ENCODE results near the gene MTMR6. TPM values are rescaled to one million over a fixed set of nuclear protein-coding genes. Genes with fewer than 3 reads are reported as not detected.

The MTMR6 gene
- total RNA-seq, 4 donors from 2014 or later = 19.9 to 28.4 (median 23.6) TPM

GRCh38 chr13:25225970-25226369 is 61.3 kb downstream of the MTMR6 start:
- TF ChIP-seq EP300 (IDR thresholded peaks at IDR 0.05) = no peak
- no peak for TF ChIP-seq POLR2A (IDR thresholded peaks at IDR 0.05; ENCODE audit: low read depth)
- no peak for TF ChIP-seq CTCF (IDR thresholded peaks at IDR 0.05)
- TF ChIP-seq POLR2AphosphoS5 (IDR thresholded peaks at IDR 0.05) = no peak
- intact Hi-C loops (cut with DNase I) = no loop called here
- no peaks in the 10 kb centered on the region for H3K9me3 ChIP-seq
- H3K27ac ChIP-seq (replicated peaks in 1 of 4) = no peak overlapping the region
- no peaks in the 10 kb centered on the region for H3K4me1 ChIP-seq
- DNase-seq (ENCODE audit: extremely low spot score) = no peak
- H3K4me3 ChIP-seq = no peak overlapping the region
- H3K27me3 ChIP-seq = peaks cover 0 to 47% (median 0%) of the 10 kb centered on the region in 4 donors
- no peaks in the 10 kb centered on the region for H3K36me3 ChIP-seq
- 85% methylated on average over 4 of the region's 4 CpGs for WGBS

- intact Hi-C loops (cut with DNase I) = no loop called here
- Histone ChIP-seq H3K27ac (replicated peaks in 1 of 4) (no peak overlapping the region), H3K36me3 (no peaks in the 10 kb centered on the region), H3K27me3 (peaks cover 0 to 33% (median 0%) of the 10 kb centered on the region in 4 donors), H3K4me3 (no peak overlapping the region), H3K9me3 (no peaks in the 10 kb centered on the region), H3K4me1 (no peaks in the 10 kb centered on the region)
- DNase-seq (ENCODE audit: extremely low spot score) = peak; percentile 68
- WGBS = 91% methylated on average over 7 of the region's 9 CpGs
- TF ChIP-seq EP300 (IDR thresholded peaks at IDR 0.05) (no peak), POLR2AphosphoS5 (IDR thresholded peaks at IDR 0.05) (no peak)
These were observed 63.1 kb downstream of the MTMR6 start for GRCh38 chr13:25224151-25224550.

GRCh38 chr13:25222740-25223139 is 64.5 kb downstream of the MTMR6 start:
- H3K27ac ChIP-seq (replicated peaks in 1 of 4) = no peak overlapping the region
- H3K4me1 ChIP-seq = no peaks in the 10 kb centered on the region
- H3K27me3 ChIP-seq = peaks cover 0 to 23% (median 0%) of the 10 kb centered on the region in 4 donors
- H3K9me3 ChIP-seq = no peaks in the 10 kb centered on the region
- no peak overlapping the region for H3K4me3 ChIP-seq
- DNase-seq (ENCODE audit: extremely low spot score) = no peak
- 77% methylated on average over 9 of the region's 9 CpGs for WGBS
- intact Hi-C loops (cut with DNase I) = no loop called here
- TF ChIP-seq POLR2AphosphoS5 (IDR thresholded peaks at IDR 0.05) = no peak
- TF ChIP-seq CTCF (IDR thresholded peaks at IDR 0.05) = no peak
- no peak for TF ChIP-seq POLR2A (IDR thresholded peaks at IDR 0.05; ENCODE audit: low read depth)
- no peak for TF ChIP-seq EP300 (IDR thresholded peaks at IDR 0.05)
- no peaks in the 10 kb centered on the region for H3K36me3 ChIP-seq

GRCh38 chr13:25218019-25218418 is 69.3 kb downstream of the MTMR6 start:
- WGBS = 76% methylated on average over 4 of the region's 5 CpGs
- no peaks in the 10 kb centered on the region for H3K9me3 ChIP-seq
- no peak for DNase-seq (ENCODE audit: extremely low spot score)
- peaks cover 0 to 12% (median 0%) of the 10 kb centered on the region in 4 donors for H3K27me3 ChIP-seq
- no peaks in the 10 kb centered on the region for H3K36me3 ChIP-seq
- intact Hi-C loops (cut with DNase I) = no loop called here
- H3K4me3 ChIP-seq = no peak overlapping the region
- H3K4me1 ChIP-seq = peaks cover 0 to 4% (median 0%) of the 10 kb centered on the region in 4 donors
- no peak for TF ChIP-seq POLR2AphosphoS5 (IDR thresholded peaks at IDR 0.05)
- TF ChIP-seq EP300 (IDR thresholded peaks at IDR 0.05) = no peak
- TF ChIP-seq CTCF (IDR thresholded peaks at IDR 0.05) = no peak
- no peak for TF ChIP-seq POLR2A (IDR thresholded peaks at IDR 0.05; ENCODE audit: low read depth)
- no peak overlapping the region for H3K27ac ChIP-seq (replicated peaks in 1 of 4)

GRCh38 chr13:25217023-25217885 is 70.0 kb downstream of the MTMR6 start:
- no peaks in the 10 kb centered on the region for H3K36me3 ChIP-seq
- intact Hi-C loops (cut with DNase I) = no loop called here
- no peaks in the 10 kb centered on the region for H3K9me3 ChIP-seq
- H3K27ac ChIP-seq (replicated peaks in 1 of 4) = no peak overlapping the region
- peaks cover 0 to 4% (median 0%) of the 10 kb centered on the region in 4 donors for H3K4me1 ChIP-seq
- no peak overlapping the region for H3K4me3 ChIP-seq
- DNase-seq (ENCODE audit: extremely low spot score) = no peak
- WGBS = 58% methylated on average over 12 of the region's 12 CpGs
- TF ChIP-seq EP300 (IDR thresholded peaks at IDR 0.05) (no peak), POLR2AphosphoS5 (IDR thresholded peaks at IDR 0.05) (no peak), CTCF (IDR thresholded peaks at IDR 0.05) (no peak), POLR2A (IDR thresholded peaks at IDR 0.05; ENCODE audit: low read depth) (no peak)
- peaks cover 0 to 5% (median 0%) of the 10 kb centered on the region in 4 donors for H3K27me3 ChIP-seq
